SH-SY5Y (cell line): ENCODE data around the gene CAMTA1.

Experiments
- GATA2 ChIP-seq: IDR thresholded peaks from 2 replicates; pipeline ENCODE4 v1.6.1; 2011; ENCODE audit warnings: mild to moderate bottlenecking, low read depth, low read length
- GATA3 ChIP-seq: IDR thresholded peaks from 2 replicates; pipeline ENCODE4 v1.6.1; 2011; ENCODE audit warnings: low read depth, mild to moderate bottlenecking, low read length, moderate library complexity

- TF ChIP-seq GATA3 (no peak), GATA2 (no peak)
Measured at GRCh38 chr1:7420098-7420445, 634.8 kb downstream of the CAMTA1 start.
